ENCODE results near the gene PLCB3. TPM values are rescaled to one million over a fixed set of nuclear protein-coding genes. Genes with fewer than 3 reads are reported as not detected.

Gene PLCB3
- total RNA-seq, 4 donors from 2014 or later: 196 to 453 (median 359) TPM

DNA sequence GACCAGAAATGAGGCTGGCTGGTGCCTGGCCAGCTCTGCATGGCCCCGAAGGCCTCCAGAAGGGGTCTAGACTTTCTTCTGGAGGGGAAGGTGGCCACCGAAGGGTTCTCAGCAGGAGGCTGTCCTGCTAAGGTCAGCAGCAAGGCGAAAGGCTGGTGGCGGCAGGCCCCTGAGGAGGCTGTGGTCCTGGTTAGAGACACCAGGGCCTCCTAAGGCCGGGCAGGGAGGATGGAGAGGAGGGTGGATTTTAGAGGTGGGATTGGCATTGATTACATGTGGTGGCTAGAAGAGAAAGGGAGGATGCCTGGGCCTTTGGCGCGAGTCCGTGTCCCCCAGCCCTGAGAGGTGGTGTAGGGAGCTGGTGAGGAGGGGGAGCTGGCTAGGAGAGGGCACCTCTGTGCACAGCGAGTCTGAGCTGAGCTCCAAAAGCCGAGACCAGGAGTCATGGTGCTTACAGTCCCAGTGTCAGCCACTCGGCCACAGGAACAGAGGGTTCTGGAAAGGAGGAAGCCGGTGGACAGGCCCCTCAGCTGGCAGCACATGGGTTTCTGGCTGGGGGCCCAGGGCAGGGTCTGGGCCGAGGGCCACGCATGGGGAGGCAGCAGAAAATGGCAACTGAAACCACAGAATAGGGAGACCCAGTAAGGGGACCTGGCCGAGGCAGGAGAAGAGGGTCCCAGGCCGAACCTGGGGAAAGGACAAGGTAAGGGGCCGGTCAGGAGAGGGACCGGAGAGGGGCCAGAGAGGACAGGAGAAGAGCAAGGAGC, 42.4 kb upstream of the PLCB3 start:
- H3K27ac ChIP-seq: peak overlapping the region in 3 of 4 donors; percentile 81 to 86 (median 83)
- H3K4me3 ChIP-seq: no peak overlapping the region
- H3K4me1 ChIP-seq: peaks cover 0 to 32% (median 18%) of the 10 kb centered on the region in 4 donors

DNA sequence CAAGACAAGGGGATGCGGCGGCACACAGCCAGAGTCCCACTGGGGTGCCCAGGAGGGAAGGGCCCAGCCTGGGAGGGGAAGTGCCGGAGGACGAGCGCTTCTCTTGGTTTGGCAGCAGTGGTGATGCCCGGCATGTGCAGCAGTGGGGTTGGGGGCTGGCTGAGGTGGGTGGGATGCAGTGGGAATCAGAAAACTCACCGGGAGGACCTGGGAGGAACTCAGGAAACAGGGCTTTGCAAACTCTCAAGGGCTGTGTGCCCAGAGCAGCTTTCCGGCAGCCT, 41.8 kb upstream of the PLCB3 start:
- Histone ChIP-seq H3K27me3 (no peaks in the 10 kb centered on the region), H3K4me1 (peaks cover 0 to 27% (median 18%) of the 10 kb centered on the region in 4 donors), H3K4me3 (no peak overlapping the region), H3K27ac (peak overlapping the region in 1 of 4 donors; percentile 86), H3K9me3 (no peaks in the 10 kb centered on the region), H3K36me3 (peaks cover 0 to 20% (median 0%) of the 10 kb centered on the region in 3 donors)
- DNase-seq: no peak
- no peak for TF ChIP-seq POLR2A (IDR thresholded peaks at IDR 0.05)
- TF ChIP-seq, protein P1, sequence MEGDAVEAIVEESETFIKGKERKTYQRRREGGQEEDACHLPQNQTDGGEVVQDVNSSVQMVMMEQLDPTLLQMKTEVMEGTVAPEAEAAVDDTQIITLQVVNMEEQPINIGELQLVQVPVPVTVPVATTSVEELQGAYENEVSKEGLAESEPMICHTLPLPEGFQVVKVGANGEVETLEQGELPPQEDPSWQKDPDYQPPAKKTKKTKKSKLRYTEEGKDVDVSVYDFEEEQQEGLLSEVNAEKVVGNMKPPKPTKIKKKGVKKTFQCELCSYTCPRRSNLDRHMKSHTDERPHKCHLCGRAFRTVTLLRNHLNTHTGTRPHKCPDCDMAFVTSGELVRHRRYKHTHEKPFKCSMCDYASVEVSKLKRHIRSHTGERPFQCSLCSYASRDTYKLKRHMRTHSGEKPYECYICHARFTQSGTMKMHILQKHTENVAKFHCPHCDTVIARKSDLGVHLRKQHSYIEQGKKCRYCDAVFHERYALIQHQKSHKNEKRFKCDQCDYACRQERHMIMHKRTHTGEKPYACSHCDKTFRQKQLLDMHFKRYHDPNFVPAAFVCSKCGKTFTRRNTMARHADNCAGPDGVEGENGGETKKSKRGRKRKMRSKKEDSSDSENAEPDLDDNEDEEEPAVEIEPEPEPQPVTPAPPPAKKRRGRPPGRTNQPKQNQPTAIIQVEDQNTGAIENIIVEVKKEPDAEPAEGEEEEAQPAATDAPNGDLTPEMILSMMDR (IDR thresholded peaks at IDR 0.05): no peak

More for the DNA sequence above, 42.4 kb upstream of the PLCB3 start:
- TF ChIP-seq POLR2A (IDR thresholded peaks at IDR 0.05): no peak
- TF ChIP-seq, protein P1 (IDR thresholded peaks at IDR 0.05): no peak
- Histone ChIP-seq H3K9me3 (no peaks in the 10 kb centered on the region), H3K27me3 (no peaks in the 10 kb centered on the region), H3K36me3 (peaks cover 0 to 23% (median 0%) of the 10 kb centered on the region in 3 donors)
- DNase-seq: no peak

DNA sequence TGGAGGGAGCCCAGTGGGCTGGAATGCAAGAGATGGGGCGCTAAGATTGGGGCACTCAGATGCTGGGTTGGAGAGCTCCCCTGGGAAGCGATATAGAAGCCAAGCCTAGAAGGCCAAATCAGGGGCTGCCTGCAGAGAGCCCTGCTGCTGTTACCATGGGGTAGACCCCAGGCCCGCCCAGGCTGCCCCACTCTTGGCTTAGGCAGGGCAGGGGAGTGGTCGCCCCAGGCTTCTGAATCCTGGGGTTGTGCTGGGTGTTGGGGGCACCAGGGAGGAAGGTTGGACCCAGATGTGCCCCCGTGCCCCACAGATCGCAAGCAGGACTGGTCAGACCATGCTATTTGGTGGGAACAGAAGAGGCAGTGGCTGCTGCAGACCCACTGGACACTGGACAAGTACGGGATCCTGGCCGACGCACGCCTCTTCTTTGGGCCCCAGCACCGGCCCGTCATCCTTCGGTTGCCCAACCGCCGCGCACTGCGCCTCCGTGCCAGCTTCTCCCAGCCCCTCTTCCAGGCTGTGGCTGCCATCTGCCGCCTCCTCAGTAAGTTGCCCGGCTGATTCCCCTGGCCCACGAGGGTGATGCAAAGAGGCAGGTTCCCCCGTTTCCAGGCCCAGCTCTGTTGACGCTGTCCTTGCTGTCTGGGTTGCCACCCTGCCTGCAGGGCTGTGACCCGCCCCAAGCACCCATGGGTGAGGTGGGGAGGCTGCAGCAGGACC, 40.9 kb upstream of the PLCB3 start:
- H3K27me3 ChIP-seq: no peaks in the 10 kb centered on the region
- H3K4me3 ChIP-seq: no peak overlapping the region
- DNase-seq: no peak
- H3K36me3 ChIP-seq: peaks cover 0 to 26% (median 0%) of the 10 kb centered on the region in 3 donors
- H3K27ac ChIP-seq: no peak overlapping the region
- no peaks in the 10 kb centered on the region for H3K9me3 ChIP-seq
- no peak for TF ChIP-seq POLR2A (IDR thresholded peaks at IDR 0.05)
- TF ChIP-seq, protein P1 (IDR thresholded peaks at IDR 0.05): no peak
- peaks cover 0 to 17% (median 13%) of the 10 kb centered on the region in 4 donors for H3K4me1 ChIP-seq

DNA sequence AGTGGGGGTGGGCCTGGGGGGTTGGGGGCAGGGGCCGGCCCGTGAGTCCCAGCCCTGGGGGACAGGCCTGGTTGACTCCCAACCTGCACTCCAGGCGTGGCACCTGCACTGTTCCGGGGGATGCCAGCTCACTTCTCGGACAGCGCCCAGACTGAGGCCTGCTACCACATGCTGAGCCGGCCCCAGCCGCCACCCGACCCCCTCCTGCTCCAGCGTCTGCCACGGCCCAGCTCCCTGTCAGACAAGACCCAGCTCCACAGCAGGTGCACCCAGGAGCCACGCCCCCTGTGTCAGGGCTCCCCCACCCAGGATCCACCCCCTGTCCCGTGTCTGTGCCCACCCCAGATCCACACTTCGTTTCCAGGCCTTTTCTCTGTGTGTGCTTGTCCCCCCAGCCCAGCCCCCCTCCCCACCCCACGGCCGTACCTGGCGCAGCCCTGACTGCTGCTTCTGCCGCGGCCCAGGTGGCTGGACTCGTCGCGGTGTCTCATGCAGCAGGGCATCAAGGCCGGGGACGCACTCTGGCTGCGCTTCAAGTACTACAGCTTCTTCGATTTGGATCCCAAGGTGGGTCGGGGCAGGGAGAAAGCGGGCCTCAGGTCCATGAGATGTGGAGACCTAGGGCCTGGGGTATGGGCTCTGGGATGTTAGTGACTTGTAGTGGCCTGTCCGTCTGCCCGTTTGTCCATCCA, 40.0 kb upstream of the PLCB3 start:
- TF ChIP-seq, protein P1 (IDR thresholded peaks at IDR 0.05): no peak
- no peak for TF ChIP-seq POLR2A (IDR thresholded peaks at IDR 0.05)
- H3K36me3 ChIP-seq: peaks cover 0 to 26% (median 0%) of the 10 kb centered on the region in 3 donors
- H3K9me3 ChIP-seq: no peaks in the 10 kb centered on the region
- H3K27me3 ChIP-seq: no peaks in the 10 kb centered on the region
- H3K4me1 ChIP-seq: peaks cover 0 to 9% (median 5%) of the 10 kb centered on the region in 4 donors
- H3K4me3 ChIP-seq: no peak overlapping the region
- DNase-seq: no peak
- no peak overlapping the region for H3K27ac ChIP-seq

DNA sequence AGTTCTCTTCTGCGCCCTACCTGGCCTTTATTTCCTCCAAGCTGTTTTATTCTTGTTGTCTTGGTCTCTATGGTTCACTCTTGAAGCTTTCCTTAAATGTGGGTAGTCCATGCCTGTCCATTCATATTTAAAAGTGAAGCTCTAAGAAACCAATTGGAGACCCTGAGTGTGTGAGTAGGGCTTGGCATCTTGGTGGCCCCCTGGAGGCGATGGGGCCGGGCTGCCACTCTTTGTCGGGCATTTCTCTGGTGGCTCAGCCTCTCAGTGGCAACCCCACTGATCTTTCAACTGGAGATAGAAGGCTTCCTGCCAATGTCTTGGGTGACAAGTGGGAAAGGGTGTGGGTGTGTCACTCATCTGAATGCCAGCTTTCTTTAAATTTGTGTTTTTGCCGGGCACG, 34.5 kb upstream of the PLCB3 start:
- Histone ChIP-seq H3K4me3 (no peak overlapping the region), H3K27me3 (no peaks in the 10 kb centered on the region), H3K4me1 (no peaks in the 10 kb centered on the region), H3K27ac (no peak overlapping the region), H3K36me3 (peaks cover 0 to 43% (median 0%) of the 10 kb centered on the region in 3 donors), H3K9me3 (no peaks in the 10 kb centered on the region)
- no peak for DNase-seq
- TF ChIP-seq, protein P1 (IDR thresholded peaks at IDR 0.05): no peak
- no peak for TF ChIP-seq POLR2A (IDR thresholded peaks at IDR 0.05)

All from Peyer's patch (tissue), 4 donors.